Lower lobe of right lung (tissue), 2 donors: Measurements from ENCODE around the gene DUS1L. TPM values are rescaled to one million over a fixed set of nuclear protein-coding genes. Genes with fewer than 3 reads are reported as not detected.
A peak's percentile ranks its signal among the peaks of the same experiment; 100 is the strongest.

Experiments
- ATAC-seq, 2 donors: fragments of 200-7000 bp; cut with Tn5 transposase; one replicate each; pipeline ENCODE4 v1.9.1; 2020 to 2022; ENCODE audit warnings: mild to moderate bottlenecking in 2 of 2, moderate library complexity in 2 of 2
- DNase-seq: peaks from one replicate; pipeline ENCODE4 v3.0.0-alpha.2; 2020
- H3K27ac ChIP-seq: fragments of 200-600 bp; one replicate; pipeline ENCODE4 v1.8.0; 2022
- H3K27me3 ChIP-seq: fragments of 200-600 bp; one replicate; pipeline ENCODE4 v1.8.0; 2022; ENCODE audit warnings: low read depth
- H3K36me3 ChIP-seq: fragments of 200-600 bp; one replicate; pipeline ENCODE4 v1.8.0; 2022; ENCODE audit warnings: mild to moderate bottlenecking
- H3K4me1 ChIP-seq: fragments of 200-600 bp; one replicate; pipeline ENCODE4 v1.8.0; 2022
- H3K4me3 ChIP-seq: fragments of 200-600 bp; one replicate; pipeline ENCODE4 v1.8.0; 2022; ENCODE audit warnings: mild to moderate bottlenecking
- H3K9me3 ChIP-seq: fragments of 200-600 bp; one replicate; pipeline ENCODE4 v1.8.0; 2022
- intact Hi-C: fragments of 100-400 bp; cut with DNase I; formaldehyde crosslinking; loops from one replicate; pipeline ENCODE4 v1.11.0; 2022
- total RNA-seq: library from RNA; stranded (reverse); fragmentation: NEBNext Ultra II Directional; extraction: Animal tissue kit (Norgen Biotek cat#: 25700); gene quantifications from one replicate; pipeline ENCODE4 v1.2.1, GENCODE V29; 2021
- TF ChIP-seq, protein P1 (sequence below): fragments of 200-600 bp; IDR thresholded peaks from one replicate; pipeline ENCODE4 v1.8.0; 2022; ENCODE audit warnings: antibody characterized with exemption, mild to moderate bottlenecking
- donor health status: DM: no; HTN: yes; CAD: no; lungs with severe emphysema.

DUS1L gene
- total RNA-seq, 1 donor from 2014 or later, result 85.1 TPM

DNA sequence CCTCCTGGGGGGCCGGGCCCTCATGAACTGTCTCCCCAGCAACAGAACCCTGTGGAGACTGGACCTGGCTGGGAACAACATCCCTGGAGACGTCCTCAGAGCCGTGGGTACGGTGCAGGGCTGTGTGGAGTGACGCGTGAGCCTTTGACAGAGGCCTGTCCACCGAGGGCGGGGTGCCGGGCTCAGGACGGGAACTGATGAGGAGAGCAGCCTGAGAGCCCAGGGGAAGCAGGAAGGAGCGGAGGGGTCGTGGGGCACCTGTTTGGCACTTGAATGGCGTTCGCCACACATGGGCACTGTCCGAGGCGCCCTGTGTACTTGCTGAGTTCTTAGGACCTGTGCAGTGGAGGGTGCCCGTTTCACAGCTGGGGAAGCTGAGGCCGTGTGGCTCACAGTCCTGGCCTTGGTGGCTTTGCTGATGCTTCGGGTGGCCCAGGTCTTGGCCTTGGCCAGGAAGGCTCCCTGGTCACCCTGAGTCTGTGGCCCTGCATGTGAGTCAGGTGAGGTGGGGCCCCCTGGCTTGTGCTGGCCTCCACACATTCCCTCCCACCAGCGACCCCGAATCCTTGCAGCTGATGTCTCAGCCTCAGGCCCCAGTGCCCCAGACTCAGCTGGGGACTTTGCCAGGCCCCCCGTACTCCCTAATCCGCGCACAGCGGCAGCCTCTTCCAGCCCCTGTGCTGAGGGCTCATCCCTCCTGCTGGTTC is 40.0 kb downstream of the DUS1L start:
- no peak for ATAC-seq
- intact Hi-C loops, result loop anchor here (5.0 kb wide), 1 partner anchor 137 kb away; no protein-coding TSS in a partner anchor

DNA sequence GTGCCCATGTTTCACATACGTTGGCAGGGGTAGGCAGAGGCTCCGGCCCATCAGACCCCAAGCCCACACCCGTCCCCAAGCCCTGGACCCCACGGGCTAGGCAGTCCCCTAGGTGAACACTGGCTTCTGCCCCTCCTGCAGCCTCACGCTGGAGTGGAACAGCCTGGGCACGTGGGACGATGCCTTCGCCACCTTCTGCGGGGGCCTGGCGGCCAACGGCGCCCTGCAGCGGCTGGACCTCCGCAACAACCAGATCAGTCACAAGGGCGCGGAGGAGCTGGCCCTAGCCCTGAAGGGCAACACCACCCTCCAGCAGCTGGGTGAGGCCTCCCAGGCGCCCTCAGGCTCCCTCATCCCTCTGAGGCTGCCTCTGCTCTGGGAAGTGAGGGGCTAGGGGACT is 40.7 kb downstream of the DUS1L start:
- DNase-seq, result no peak
- Histone ChIP-seq H3K36me3 (no peaks in the 10 kb centered on the region), H3K4me1 (peaks cover 37% of the 10 kb centered on the region), H3K27me3 (no peaks in the 10 kb centered on the region), H3K9me3 (no peaks in the 10 kb centered on the region), H3K4me3 (no peak overlapping the region), H3K27ac (no peak overlapping the region)
- intact Hi-C loops, result loop anchor here (5.0 kb wide), 1 partner anchor 137 kb away; no protein-coding TSS in a partner anchor
- ATAC-seq, result no peak
- TF ChIP-seq, protein P1, sequence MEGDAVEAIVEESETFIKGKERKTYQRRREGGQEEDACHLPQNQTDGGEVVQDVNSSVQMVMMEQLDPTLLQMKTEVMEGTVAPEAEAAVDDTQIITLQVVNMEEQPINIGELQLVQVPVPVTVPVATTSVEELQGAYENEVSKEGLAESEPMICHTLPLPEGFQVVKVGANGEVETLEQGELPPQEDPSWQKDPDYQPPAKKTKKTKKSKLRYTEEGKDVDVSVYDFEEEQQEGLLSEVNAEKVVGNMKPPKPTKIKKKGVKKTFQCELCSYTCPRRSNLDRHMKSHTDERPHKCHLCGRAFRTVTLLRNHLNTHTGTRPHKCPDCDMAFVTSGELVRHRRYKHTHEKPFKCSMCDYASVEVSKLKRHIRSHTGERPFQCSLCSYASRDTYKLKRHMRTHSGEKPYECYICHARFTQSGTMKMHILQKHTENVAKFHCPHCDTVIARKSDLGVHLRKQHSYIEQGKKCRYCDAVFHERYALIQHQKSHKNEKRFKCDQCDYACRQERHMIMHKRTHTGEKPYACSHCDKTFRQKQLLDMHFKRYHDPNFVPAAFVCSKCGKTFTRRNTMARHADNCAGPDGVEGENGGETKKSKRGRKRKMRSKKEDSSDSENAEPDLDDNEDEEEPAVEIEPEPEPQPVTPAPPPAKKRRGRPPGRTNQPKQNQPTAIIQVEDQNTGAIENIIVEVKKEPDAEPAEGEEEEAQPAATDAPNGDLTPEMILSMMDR, result no peak

More for the DNA sequence above, 40.0 kb downstream of the DUS1L start:
- H3K36me3 ChIP-seq, result no peaks in the 10 kb centered on the region
- H3K4me3 ChIP-seq, result no peak overlapping the region
- no peak overlapping the region for H3K27ac ChIP-seq
- H3K9me3 ChIP-seq, result no peaks in the 10 kb centered on the region
- no peak for DNase-seq
- H3K27me3 ChIP-seq, result no peaks in the 10 kb centered on the region
- peaks cover 40% of the 10 kb centered on the region for H3K4me1 ChIP-seq
- TF ChIP-seq, protein P1, result no peak

DNA sequence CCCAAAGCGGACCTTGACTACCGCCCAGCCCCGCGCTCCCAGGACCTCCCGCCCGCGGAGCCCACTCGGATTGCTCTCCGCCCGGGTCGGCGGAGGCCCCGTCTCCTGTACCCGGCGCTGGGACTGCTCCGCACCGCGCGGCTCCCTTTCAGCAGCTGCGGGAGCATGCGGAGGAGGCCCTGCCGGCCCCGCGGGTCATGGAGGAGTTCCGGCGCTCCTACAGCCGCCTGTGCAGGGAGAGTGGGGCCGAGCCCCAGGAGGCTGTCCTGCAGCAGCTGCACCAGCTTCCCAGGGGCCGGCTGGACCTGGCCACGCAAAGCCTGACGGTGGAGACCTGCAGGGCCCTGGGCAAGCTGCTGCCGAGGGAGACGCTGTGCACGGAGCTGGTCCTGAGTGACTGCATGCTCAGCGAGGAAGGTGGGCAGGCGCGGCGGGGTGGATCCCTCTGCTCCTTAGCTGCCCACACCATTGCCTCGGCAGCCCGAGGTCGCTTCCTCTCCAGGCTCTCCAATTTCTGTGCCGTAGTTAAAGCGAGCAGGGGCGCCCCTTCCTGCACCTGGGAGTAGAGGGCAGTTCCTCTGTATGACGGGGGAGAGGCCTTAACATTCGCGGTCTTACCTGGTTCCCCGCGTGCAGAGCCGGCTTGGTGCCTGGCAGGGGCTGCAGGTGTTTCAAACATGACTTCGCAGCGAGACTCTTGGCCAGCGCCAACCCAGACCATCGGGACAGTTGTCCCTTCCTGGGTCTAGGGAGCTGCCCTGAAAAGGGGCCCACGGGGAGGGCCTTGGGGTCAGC is 42.0 kb downstream of the DUS1L start:
- H3K27ac ChIP-seq, result peak overlapping the region; percentile 59
- peaks cover 44% of the 10 kb centered on the region for H3K4me1 ChIP-seq
- peak overlapping the region; percentile 97 for H3K4me3 ChIP-seq
- peak; percentile 0 to 4 for ATAC-seq
- H3K27me3 ChIP-seq, result no peaks in the 10 kb centered on the region
- no peaks in the 10 kb centered on the region for H3K9me3 ChIP-seq
- no peak for DNase-seq
- intact Hi-C loops, result no loop called here
- H3K36me3 ChIP-seq, result no peaks in the 10 kb centered on the region
- TF ChIP-seq, protein P1, result no peak

DNA sequence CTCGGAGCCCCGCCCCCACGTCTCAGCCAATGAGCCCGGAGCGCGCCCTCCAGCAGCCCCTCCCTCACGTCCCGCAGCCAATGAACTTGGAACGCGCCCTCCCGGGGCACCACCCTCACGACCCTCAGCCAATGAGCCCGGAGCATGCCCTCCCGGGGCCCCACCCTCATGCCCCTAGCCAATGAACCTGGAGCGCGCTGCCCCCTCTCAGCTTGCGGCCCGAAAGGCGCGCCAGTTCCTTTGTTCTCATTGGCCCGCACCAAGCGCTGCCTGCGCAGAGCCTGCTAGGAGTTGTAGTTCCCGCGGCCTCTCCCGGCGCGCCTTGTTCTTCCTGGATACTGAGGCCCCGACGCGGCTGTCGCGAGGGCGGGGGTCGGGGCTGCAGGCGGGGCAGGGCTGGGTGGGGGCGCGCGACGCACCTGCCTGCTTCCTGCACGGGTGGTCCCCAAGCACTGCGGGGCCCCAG is 42.6 kb downstream of the DUS1L start, which contains the start of gene LRRC45:
Gene LRRC45 (plus strand): TSS at position 325 of the 466 bp plus-strand sequence. CDS start 339 bp downstream, outside the sequence.
- ATAC-seq (peak; percentile 96 to 97), DNase-seq (peak; percentile 100)
- H3K27me3 ChIP-seq, result no peaks in the 10 kb centered on the region
- TF ChIP-seq, protein P1, result no peak
- peak within 1 kb of the TSS; percentile 97 for H3K4me3 ChIP-seq
- peaks cover 48% of the 10 kb centered on the region for H3K4me1 ChIP-seq
- peak within 1 kb of the TSS; percentile 83 for H3K27ac ChIP-seq
- no peaks in the 10 kb centered on the region for H3K36me3 ChIP-seq
- intact Hi-C loops, result no loop called here
- H3K9me3 ChIP-seq, result no peaks in the 10 kb centered on the region

DNA sequence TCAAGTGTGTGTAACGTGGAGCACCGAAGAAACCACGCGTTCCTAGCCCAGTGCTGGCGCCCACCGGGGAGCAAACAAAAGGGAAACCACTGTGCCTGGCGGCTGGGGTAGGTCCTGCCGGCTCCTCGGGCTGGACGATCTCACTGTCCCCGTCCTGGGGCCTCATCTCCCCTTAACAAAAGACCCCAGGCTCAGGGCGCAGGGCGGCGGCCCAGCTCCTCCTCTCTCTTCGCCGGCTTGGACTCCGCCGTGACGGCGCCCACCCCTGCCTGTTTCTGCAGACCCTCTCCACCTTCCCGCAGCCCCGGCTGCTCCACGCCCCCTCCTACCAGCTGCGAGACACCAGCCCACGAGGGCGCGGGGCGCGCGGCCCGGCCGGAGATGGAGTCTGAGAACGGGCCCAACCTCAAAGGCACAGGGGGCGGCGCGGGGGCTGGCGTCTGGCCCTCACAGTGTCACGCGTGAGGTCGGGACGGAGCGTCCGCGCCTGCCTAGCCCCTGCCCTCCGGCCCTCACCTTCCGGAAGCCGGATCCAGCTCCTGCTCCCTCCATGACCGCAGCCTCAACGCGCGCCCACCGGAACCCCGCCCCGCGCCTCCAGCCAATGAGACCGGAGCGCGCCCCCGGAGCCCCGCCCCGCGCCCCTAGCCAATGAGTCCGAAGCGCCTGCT is 43.2 kb downstream of the DUS1L start, which contains the start of gene CENPX:
Gene CENPX (minus strand): TSS at position 569 of the 671 bp plus-strand sequence. CDS start 17 bp downstream, at position 552.
- peak within 1 kb of the TSS; percentile 83 for H3K27ac ChIP-seq

More for the DNA sequence above, 43.2 kb downstream of the DUS1L start, which contains the start of gene CENPX:
- peak within 1 kb of the TSS; percentile 97 for H3K4me3 ChIP-seq
- TF ChIP-seq, protein P1, result no peak
- intact Hi-C loops, result no loop called here
- H3K4me1 ChIP-seq, result peaks cover 54% of the 10 kb centered on the region
- DNase-seq, result no peak
- no peaks in the 10 kb centered on the region for H3K9me3 ChIP-seq
- ATAC-seq, result no peak
- no peaks in the 10 kb centered on the region for H3K36me3 ChIP-seq
- H3K27me3 ChIP-seq, result no peaks in the 10 kb centered on the region
